WTC11 (cell line): Measurements from ENCODE around the gene CDC6. TPM values are rescaled to one million over a fixed set of nuclear protein-coding genes. Genes with fewer than 3 reads are reported as not detected.
A peak's percentile ranks its signal among the peaks of the same experiment; 100 is the strongest.

ENCODE experiments used
- ATAC-seq: fragments of 200-7000 bp; cut with Tn5 transposase; 2 replicates; pipeline ENCODE4 v1.10.0; 2021; ENCODE audit warnings: mild to moderate bottlenecking, moderate library complexity
- CTCF ChIA-PET: fragments of 300-600 bp; sonication (Branson Sonifier 250); formaldehyde crosslinking; loops from one replicate; lab custom pipeline; 2021; ENCODE audit warnings: antibody characterized with exemption; lab: Charles Lee
- POLR2A ChIA-PET: fragments of 350-600 bp; sonication (Branson Sonifier 250); formaldehyde crosslinking; loops from one replicate; lab custom pipeline; 2021; ENCODE audit warnings: antibody characterized with exemption; lab: Charles Lee
- DNase-seq: peaks from one replicate; pipeline ENCODE4 v3.0.0; 2021; ENCODE audit warnings: low spot score
- H3K27ac Mint-ChIP-seq: 2 replicates; pipeline ENCODE4 v1.8.0; 2021; ENCODE audit warnings: mixed read lengths
- H3K27me3 Mint-ChIP-seq: 2 replicates; pipeline ENCODE4 v1.8.0; 2021; ENCODE audit warnings: low read depth, mild to moderate bottlenecking, moderate library complexity, mixed read lengths
- H3K36me3 Mint-ChIP-seq: 2 replicates; pipeline ENCODE4 v1.8.0; 2021; ENCODE audit warnings: mixed read lengths
- H3K4me1 Mint-ChIP-seq: 2 replicates; pipeline ENCODE4 v1.8.0; 2022; ENCODE audit warnings: mixed read lengths
- H3K4me3 Mint-ChIP-seq: 2 replicates; pipeline ENCODE4 v1.8.0; 2021; ENCODE audit warnings: mild to moderate bottlenecking, moderate library complexity, mixed read lengths
- H3K9me3 Mint-ChIP-seq: 2 replicates; pipeline ENCODE4 v1.8.0; 2021; ENCODE audit warnings: mixed read lengths
- AR ChIP-seq: fragments of 250-450 bp; sonication (Bioruptor Pico); IDR thresholded peaks from 2 replicates; pipeline ENCODE4 v1.9.0; 2021; ENCODE audit warnings: mild to moderate bottlenecking
- CREB1 ChIP-seq: sonication (generic); formaldehyde crosslinking; IDR thresholded peaks from 2 replicates; pipeline ENCODE4 v1.8.0; 2023; ENCODE audit warnings: mild to moderate bottlenecking, missing genetic modification reagents
- FOXK1 ChIP-seq: sonication (generic); formaldehyde crosslinking; IDR thresholded peaks from 2 replicates; pipeline ENCODE4 v1.8.0; 2022; ENCODE audit warnings: mild to moderate bottlenecking, moderate library complexity, missing genetic modification reagents
- MYBL2 ChIP-seq: sonication (generic); formaldehyde crosslinking; IDR thresholded peaks from 2 replicates; pipeline ENCODE4 v1.8.1; 2023; ENCODE audit warnings: mild to moderate bottlenecking, moderate library complexity, missing genetic modification reagents
- NFE2L1 ChIP-seq: sonication (generic); formaldehyde crosslinking; IDR thresholded peaks from 2 replicates; pipeline ENCODE4 v1.8.1; 2023; ENCODE audit warnings: missing genetic modification reagents
- NR1H2 ChIP-seq: sonication (generic); formaldehyde crosslinking; IDR thresholded peaks from 2 replicates; pipeline ENCODE4 v1.9.0; 2021; ENCODE audit warnings: mild to moderate bottlenecking, moderate library complexity, missing genetic modification reagents
- NR3C1 ChIP-seq: sonication (generic); formaldehyde crosslinking; conservative IDR thresholded peaks from 2 replicates; pipeline ENCODE4 v1.8.1; 2023; ENCODE audit warnings: low read depth, mild to moderate bottlenecking, missing genetic modification reagents
- RELA ChIP-seq: sonication (generic); formaldehyde crosslinking; IDR thresholded peaks from 2 replicates; pipeline ENCODE4 v1.8.1; 2022; ENCODE audit warnings: missing genetic modification reagents, mild to moderate bottlenecking, borderline replicate concordance
- RORB ChIP-seq: fragments of 250-450 bp; sonication (Bioruptor Pico); IDR thresholded peaks from 2 replicates; pipeline ENCODE4 v1.9.0; 2021; ENCODE audit warnings: mild to moderate bottlenecking
- SP1 ChIP-seq: sonication (generic); formaldehyde crosslinking; conservative IDR thresholded peaks from 2 replicates; pipeline ENCODE4 v1.8.1; 2022; ENCODE audit warnings: missing genetic modification reagents
- STAT6 ChIP-seq: sonication (generic); formaldehyde crosslinking; conservative IDR thresholded peaks from 2 replicates; pipeline ENCODE4 v1.8.1; 2023; ENCODE audit warnings: mild to moderate bottlenecking, low read depth, missing genetic modification reagents, moderate library complexity
- ZNF138 ChIP-seq: sonication (generic); formaldehyde crosslinking; conservative IDR thresholded peaks from 2 replicates; pipeline ENCODE4 v1.8.1; 2022; ENCODE audit warnings: mild to moderate bottlenecking, moderate library complexity, missing genetic modification reagents
- ZNF396 ChIP-seq: fragments of 250-450 bp; sonication (Bioruptor Pico); IDR thresholded peaks from 2 replicates; pipeline ENCODE4 v1.8.0; 2021; ENCODE audit warnings: mild to moderate bottlenecking, moderate library complexity, borderline replicate concordance
- ZNF425 ChIP-seq: fragments of 250-450 bp; sonication (Bioruptor Pico); conservative IDR thresholded peaks from 2 replicates; pipeline ENCODE4 v1.9.0; 2021; ENCODE audit warnings: mild to moderate bottlenecking
- total RNA-seq: library from RNA; stranded (reverse); gene quantifications from 3 replicates; pipeline ENCODE4 v1.2.3, GENCODE V29; 2021
- TF ChIP-seq, protein P1 (sequence below): sonication (generic); formaldehyde crosslinking; IDR thresholded peaks from 2 replicates; pipeline ENCODE4 v1.8.1; 2022; ENCODE audit warnings: missing genetic modification reagents, borderline replicate concordance

Gene CDC6
- total RNA-seq, 1 experiment from 2014 or later = 125 TPM

- H3K4me1 Mint-ChIP-seq = peaks cover 79% of the 10 kb centered on the region
- CTCF ChIA-PET = interaction anchor here (2.2 kb wide), 1 partner anchor 9 kb away, joined by 8 read pairs; no protein-coding TSS in a partner anchor
- H3K9me3 Mint-ChIP-seq = no peaks in the 10 kb centered on the region
- no peak for ATAC-seq
- DNase-seq = no peak
- no peak overlapping the region for H3K4me3 Mint-ChIP-seq
- H3K27me3 Mint-ChIP-seq = peaks cover 32% of the 10 kb centered on the region
- no peak overlapping the region for H3K27ac Mint-ChIP-seq
- TF ChIP-seq, protein P1, sequence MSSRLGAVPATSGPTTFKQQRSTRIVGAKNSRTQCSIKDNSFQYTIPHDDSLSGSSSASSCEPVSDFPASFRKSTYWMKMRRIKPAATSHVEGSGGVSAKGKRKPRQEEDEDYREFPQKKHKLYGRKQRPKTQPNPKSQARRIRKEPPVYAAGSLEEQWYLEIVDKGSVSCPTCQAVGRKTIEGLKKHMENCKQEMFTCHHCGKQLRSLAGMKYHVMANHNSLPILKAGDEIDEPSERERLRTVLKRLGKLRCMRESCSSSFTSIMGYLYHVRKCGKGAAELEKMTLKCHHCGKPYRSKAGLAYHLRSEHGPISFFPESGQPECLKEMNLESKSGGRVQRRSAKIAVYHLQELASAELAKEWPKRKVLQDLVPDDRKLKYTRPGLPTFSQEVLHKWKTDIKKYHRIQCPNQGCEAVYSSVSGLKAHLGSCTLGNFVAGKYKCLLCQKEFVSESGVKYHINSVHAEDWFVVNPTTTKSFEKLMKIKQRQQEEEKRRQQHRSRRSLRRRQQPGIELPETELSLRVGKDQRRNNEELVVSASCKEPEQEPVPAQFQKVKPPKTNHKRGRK (CRISPR knock-in tag) = no peak
- TF ChIP-seq AR (no peak), FOXK1 (CRISPR knock-in tag) (no peak), NFE2L1 (CRISPR knock-in tag) (no peak), NR1H2 (CRISPR knock-in tag) (no peak), MYBL2 (no peak), SP1 (no peak)
- peaks cover 16% of the 10 kb centered on the region for H3K36me3 Mint-ChIP-seq
- POLR2A ChIA-PET = no interaction called here
Measured at GRCh38 chr17:40349477-40349894, 61.8 kb downstream of the CDC6 start.

DNA sequence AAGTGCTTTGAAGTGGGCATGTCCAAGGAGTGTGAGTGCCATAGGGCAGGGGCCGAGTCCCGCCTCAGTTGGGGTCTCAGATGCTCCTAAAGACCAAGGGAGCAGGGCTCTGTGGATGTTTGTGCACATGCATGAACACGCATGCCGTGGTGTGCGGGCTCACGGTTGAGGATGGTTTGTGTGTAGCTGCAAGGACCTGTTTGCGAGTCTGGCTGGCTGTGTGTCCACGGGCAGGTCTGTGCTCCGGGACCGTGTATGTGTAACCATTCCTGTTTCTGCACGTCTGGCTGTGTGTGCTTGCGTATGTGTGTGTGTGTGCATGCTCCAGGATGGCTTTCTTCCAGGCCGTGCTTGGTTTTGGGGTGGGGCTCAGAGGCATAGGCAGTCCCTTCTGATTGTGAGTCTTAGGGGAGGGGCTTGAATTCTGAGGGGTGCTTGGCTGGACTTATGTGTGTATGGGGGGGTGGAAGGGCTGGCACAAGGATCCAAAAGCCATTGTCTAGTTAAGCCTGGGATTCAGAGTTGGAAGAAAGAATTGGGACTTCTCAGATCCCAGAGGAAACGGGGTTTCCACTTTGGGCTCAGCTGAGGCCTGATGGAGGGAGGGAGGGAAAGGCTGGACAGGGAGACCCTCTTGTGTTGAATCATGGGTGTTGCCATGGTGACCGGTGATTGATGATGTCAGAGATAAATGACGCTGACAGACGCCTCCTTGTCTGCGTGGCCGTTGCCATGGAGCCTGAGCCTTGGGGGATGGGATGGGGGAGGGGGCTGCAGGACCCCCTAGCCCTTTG lies 62.4 kb downstream of the CDC6 start:
- Mint-ChIP-seq H3K4me3 (peak overlapping the region; percentile 28; the same call in 1 of the 2 replicates), H3K9me3 (no peaks in the 10 kb centered on the region), H3K36me3 (peaks cover 16% of the 10 kb centered on the region), H3K4me1 (peaks cover 79% of the 10 kb centered on the region), H3K27me3 (peaks cover 27% of the 10 kb centered on the region), H3K27ac (no peak overlapping the region)
- TF ChIP-seq NR3C1 (CRISPR knock-in tag) = no peak
- POLR2A ChIA-PET = no interaction called here
- ATAC-seq (no peak), DNase-seq (no peak)
- CTCF ChIA-PET = interaction anchor here (1.5 to 6.2 kb wide), 5 partner anchors 14 to 210 kb away, joined by 6 to 259 read pairs (median 7); partner anchors contain the start of genes GJD3, RARA and WIPF2

DNA sequence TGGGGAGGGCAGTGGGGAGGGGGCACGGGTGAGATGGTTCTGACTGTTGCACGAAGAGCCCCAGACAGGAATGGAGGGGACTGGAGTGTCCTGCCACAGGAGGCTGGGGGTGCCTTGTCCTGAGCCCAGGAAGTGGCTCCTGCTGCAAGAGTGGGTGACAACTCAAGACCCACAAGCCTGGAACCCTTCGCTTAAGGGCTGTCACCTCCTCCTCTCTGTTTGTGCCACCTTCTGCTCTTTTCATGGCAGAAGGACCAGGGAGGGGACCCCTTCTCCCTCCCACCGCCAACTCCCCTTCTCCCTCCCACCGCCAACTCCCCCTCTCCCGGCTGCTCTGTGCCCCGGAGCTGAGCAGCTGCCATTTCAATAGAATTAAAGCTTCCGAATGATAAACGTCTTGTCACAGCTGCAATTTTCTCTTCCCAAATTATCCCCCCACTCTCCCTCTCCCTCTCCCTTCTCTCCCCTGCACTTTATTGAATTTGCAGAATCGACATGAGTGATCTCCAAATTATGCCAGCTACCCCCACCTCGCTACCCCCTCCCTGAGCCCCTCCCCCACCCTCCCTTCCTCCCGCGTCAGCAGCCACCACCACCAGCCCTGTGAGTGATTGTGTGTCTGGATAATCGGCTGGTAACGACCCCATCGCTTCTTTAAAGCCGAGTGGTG lies 63.1 kb downstream of the CDC6 start:
- DNase-seq = no peak
- Mint-ChIP-seq H3K4me1 (peaks cover 83% of the 10 kb centered on the region), H3K4me3 (no peak overlapping the region), H3K9me3 (no peaks in the 10 kb centered on the region), H3K27me3 (peaks cover 27% of the 10 kb centered on the region), H3K36me3 (peaks cover 18% of the 10 kb centered on the region), H3K27ac (no peak overlapping the region)
- CTCF ChIA-PET = interaction anchor here (1.0 to 6.2 kb wide), 10 partner anchors 11 to 269 kb away, joined by 3 to 259 read pairs (median 6); partner anchors contain the start of genes GJD3, RARA and WIPF2
- TF ChIP-seq ZNF138 (CRISPR knock-in tag) = no peak
- POLR2A ChIA-PET = interaction anchor here (0.6 to 1.1 kb wide), 2 partner anchors 28 to 48 kb away, joined by 3 read pairs; no protein-coding TSS in a partner anchor
- ATAC-seq = no peak

- DNase-seq = no peak
- CTCF ChIA-PET = interaction anchor here (1.0 to 6.2 kb wide), 13 partner anchors 11 to 268 kb away, joined by 3 to 259 read pairs (median 6); partner anchors contain the start of genes CDC6, GJD3, RARA and WIPF2
- Mint-ChIP-seq H3K36me3 (peaks cover 18% of the 10 kb centered on the region), H3K4me1 (peaks cover 75% of the 10 kb centered on the region), H3K9me3 (no peaks in the 10 kb centered on the region), H3K27me3 (peaks cover 27% of the 10 kb centered on the region), H3K27ac (no peak overlapping the region), H3K4me3 (no peak overlapping the region)
- POLR2A ChIA-PET = interaction anchor here (0.6 to 1.1 kb wide), 2 partner anchors 29 to 49 kb away, joined by 3 read pairs; no protein-coding TSS in a partner anchor
- ATAC-seq = no peak
- TF ChIP-seq STAT6 (CRISPR knock-in tag) = no peak
- TF ChIP-seq NR1H2 (CRISPR knock-in tag) = no peak
- no peak for TF ChIP-seq CREB1 (CRISPR knock-in tag)
- TF ChIP-seq ZNF396 = no peak
- no peak for TF ChIP-seq ZNF425
- no peak for TF ChIP-seq RORB (CRISPR knock-in tag)
- no peak for TF ChIP-seq RELA (CRISPR knock-in tag)
Measured at GRCh38 chr17:40351359-40352236, 63.9 kb downstream of the CDC6 start.
